Measurements from ENCODE around the gene RACK1.

The RACK1 gene

GRCh38 chr5:181239062-181239663, 4.5 kb downstream of the RACK1 start:
- CTCF ChIA-PET = interaction anchor here (0.7 kb wide), 1 partner anchor 10 kb away, joined by 3 read pairs; no protein-coding TSS in a partner anchor
- POLR2A ChIA-PET = interaction anchor here (0.7 to 1.4 kb wide), 3 partner anchors 10 to 16 kb away, joined by 3 to 6 read pairs (median 3); partner anchors contain the start of gene TRIM41
- DNase-seq (ENCODE audit: extremely low spot score) = no peak
- no peak for TF ChIP-seq FOXM1 (IDR thresholded peaks at IDR 0.05; ENCODE audit: borderline replicate concordance)
- no peak for TF ChIP-seq ELF4 (IDR thresholded peaks at IDR 0.05)
- TF ChIP-seq, protein P1, sequence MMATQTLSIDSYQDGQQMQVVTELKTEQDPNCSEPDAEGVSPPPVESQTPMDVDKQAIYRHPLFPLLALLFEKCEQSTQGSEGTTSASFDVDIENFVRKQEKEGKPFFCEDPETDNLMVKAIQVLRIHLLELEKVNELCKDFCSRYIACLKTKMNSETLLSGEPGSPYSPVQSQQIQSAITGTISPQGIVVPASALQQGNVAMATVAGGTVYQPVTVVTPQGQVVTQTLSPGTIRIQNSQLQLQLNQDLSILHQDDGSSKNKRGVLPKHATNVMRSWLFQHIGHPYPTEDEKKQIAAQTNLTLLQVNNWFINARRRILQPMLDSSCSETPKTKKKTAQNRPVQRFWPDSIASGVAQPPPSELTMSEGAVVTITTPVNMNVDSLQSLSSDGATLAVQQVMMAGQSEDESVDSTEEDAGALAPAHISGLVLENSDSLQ (IDR thresholded peaks at IDR 0.05) = no peak
- TF ChIP-seq HDGF (IDR thresholded peaks at IDR 0.05; ENCODE audit: borderline replicate concordance) = no peak
- TF ChIP-seq ZNF384 (IDR thresholded peaks at IDR 0.05) = no peak
- TF ChIP-seq SP1 (IDR thresholded peaks at IDR 0.05) = no peak
- no peak for TF ChIP-seq FOXK2 (IDR thresholded peaks at IDR 0.05)
- no peak for TF ChIP-seq L3MBTL2 (conservative IDR thresholded peaks at IDR 0.05)
- no peak for TF ChIP-seq CTBP1 (IDR thresholded peaks at IDR 0.05; ENCODE audit: borderline replicate concordance)
- TF ChIP-seq FOXA1 (IDR thresholded peaks at IDR 0.05) = no peak
- TF ChIP-seq SUZ12 (IDR thresholded peaks at IDR 0.05) = no peak
- no peak for TF ChIP-seq NFRKB (IDR thresholded peaks at IDR 0.05)
- TF ChIP-seq BHLHE40 (IDR thresholded peaks at IDR 0.05; ENCODE audit: borderline replicate concordance) = no peak

GRCh38 chr5:181237729-181238385, 5.8 kb downstream of the RACK1 start:
- POLR2A ChIA-PET = interaction anchor here (1.0 to 1.8 kb wide), 3 partner anchors 14 to 23 kb away, joined by 3 to 5 read pairs (median 5); partner anchors contain the start of genes TRIM41 and TRIM52
- CTCF ChIA-PET = no interaction called here
- TF ChIP-seq SUZ12 (IDR thresholded peaks at IDR 0.05) = no peak
- TF ChIP-seq SP1 (IDR thresholded peaks at IDR 0.05) = no peak
- TF ChIP-seq ARNT (IDR thresholded peaks at IDR 0.05) = no peak
- TF ChIP-seq ELF4 (IDR thresholded peaks at IDR 0.05) = no peak
- TF ChIP-seq FOXM1 (IDR thresholded peaks at IDR 0.05; ENCODE audit: borderline replicate concordance) = no peak
- TF ChIP-seq ZNF384 (IDR thresholded peaks at IDR 0.05) = no peak
- no peak for DNase-seq (ENCODE audit: extremely low spot score)

GRCh38 chr5:181236954-181237641, 6.6 kb downstream of the RACK1 start:
- CTCF ChIA-PET = no interaction called here
- POLR2A ChIA-PET = interaction anchor here (1.0 to 3.1 kb wide), 4 partner anchors 8 to 24 kb away, joined by 3 to 26 read pairs (median 5); partner anchors contain the start of genes RACK1, TRIM41 and TRIM52

GRCh38 chr5:181236471-181236870, 7.2 kb downstream of the RACK1 start:
- TF ChIP-seq BHLHE40 (IDR thresholded peaks at IDR 0.05; ENCODE audit: borderline replicate concordance) (no peak), SUZ12 (IDR thresholded peaks at IDR 0.05) (no peak), CTBP1 (IDR thresholded peaks at IDR 0.05; ENCODE audit: borderline replicate concordance) (no peak), FOXM1 (IDR thresholded peaks at IDR 0.05; ENCODE audit: borderline replicate concordance) (no peak), NFRKB (IDR thresholded peaks at IDR 0.05) (no peak), ZNF384 (IDR thresholded peaks at IDR 0.05) (no peak)
- TF ChIP-seq, protein P1 (IDR thresholded peaks at IDR 0.05) = no peak
- DNase-seq (ENCODE audit: extremely low spot score) = no peak
- ChIA-PET POLR2A (interaction anchor here (1.5 to 3.1 kb wide), 3 partner anchors 8 to 25 kb away, joined by 5 to 26 read pairs (median 5); partner anchors contain the start of genes RACK1 and TRIM52), CTCF (no interaction called here)

More at GRCh38 chr5:181236954-181237641, 6.6 kb downstream of the RACK1 start:
- DNase-seq (ENCODE audit: extremely low spot score) = no peak
- TF ChIP-seq ZNF384 (IDR thresholded peaks at IDR 0.05) (no peak), ELF4 (IDR thresholded peaks at IDR 0.05) (no peak), NFRKB (IDR thresholded peaks at IDR 0.05) (no peak), TARDBP (IDR thresholded peaks at IDR 0.05) (no peak), SP1 (IDR thresholded peaks at IDR 0.05) (no peak), BHLHE40 (IDR thresholded peaks at IDR 0.05; ENCODE audit: borderline replicate concordance) (no peak), FOXA1 (IDR thresholded peaks at IDR 0.05) (no peak), FOXK2 (IDR thresholded peaks at IDR 0.05) (no peak), FOXM1 (IDR thresholded peaks at IDR 0.05; ENCODE audit: borderline replicate concordance) (no peak), LEF1 (IDR thresholded peaks at IDR 0.05; ENCODE audit: borderline replicate concordance) (no peak), SUZ12 (IDR thresholded peaks at IDR 0.05) (no peak), HDGF (IDR thresholded peaks at IDR 0.05; ENCODE audit: borderline replicate concordance) (no peak), L3MBTL2 (conservative IDR thresholded peaks at IDR 0.05) (no peak), ARNT (IDR thresholded peaks at IDR 0.05) (no peak), CTBP1 (IDR thresholded peaks at IDR 0.05; ENCODE audit: borderline replicate concordance) (no peak)
- TF ChIP-seq, protein P1 (IDR thresholded peaks at IDR 0.05) = no peak

GRCh38 chr5:181235689-181236366, 7.9 kb downstream of the RACK1 start:
- POLR2A ChIA-PET = interaction anchor here (1.1 to 3.1 kb wide), 9 partner anchors 9 to 46 kb away, joined by 4 to 26 read pairs (median 7); partner anchors contain the start of genes RACK1, TRIM41 and TRIM52
- no peak for DNase-seq (ENCODE audit: extremely low spot score)
- TF ChIP-seq NFRKB (IDR thresholded peaks at IDR 0.05) (no peak), ARNT (IDR thresholded peaks at IDR 0.05) (no peak), TARDBP (IDR thresholded peaks at IDR 0.05) (no peak), BHLHE40 (IDR thresholded peaks at IDR 0.05; ENCODE audit: borderline replicate concordance) (no peak), LEF1 (IDR thresholded peaks at IDR 0.05; ENCODE audit: borderline replicate concordance) (no peak), SUZ12 (IDR thresholded peaks at IDR 0.05) (no peak), FOXK2 (IDR thresholded peaks at IDR 0.05) (no peak), ELF4 (IDR thresholded peaks at IDR 0.05) (no peak; the same call in 1 of the 2 replicates), FOXA1 (IDR thresholded peaks at IDR 0.05) (no peak), HDGF (IDR thresholded peaks at IDR 0.05; ENCODE audit: borderline replicate concordance) (no peak), SP1 (IDR thresholded peaks at IDR 0.05) (no peak)
- TF ChIP-seq, protein P1 (IDR thresholded peaks at IDR 0.05) = no peak
- CTCF ChIA-PET = interaction anchor here (1.6 kb wide), 1 partner anchor 9 kb away, joined by 4 read pairs; no protein-coding TSS in a partner anchor
